GM12872 (cell line): ENCODE data around the gene ADGRG3.

Experiments
- CTCF ChIP-seq: IDR thresholded peaks from 3 replicates; pipeline ENCODE4 v1.5.1; 2011; ENCODE audit warnings: low read depth, mild to moderate bottlenecking, low read length, moderate library complexity; ENCODE audit not compliant: insufficient read depth

The ADGRG3 gene

DNA sequence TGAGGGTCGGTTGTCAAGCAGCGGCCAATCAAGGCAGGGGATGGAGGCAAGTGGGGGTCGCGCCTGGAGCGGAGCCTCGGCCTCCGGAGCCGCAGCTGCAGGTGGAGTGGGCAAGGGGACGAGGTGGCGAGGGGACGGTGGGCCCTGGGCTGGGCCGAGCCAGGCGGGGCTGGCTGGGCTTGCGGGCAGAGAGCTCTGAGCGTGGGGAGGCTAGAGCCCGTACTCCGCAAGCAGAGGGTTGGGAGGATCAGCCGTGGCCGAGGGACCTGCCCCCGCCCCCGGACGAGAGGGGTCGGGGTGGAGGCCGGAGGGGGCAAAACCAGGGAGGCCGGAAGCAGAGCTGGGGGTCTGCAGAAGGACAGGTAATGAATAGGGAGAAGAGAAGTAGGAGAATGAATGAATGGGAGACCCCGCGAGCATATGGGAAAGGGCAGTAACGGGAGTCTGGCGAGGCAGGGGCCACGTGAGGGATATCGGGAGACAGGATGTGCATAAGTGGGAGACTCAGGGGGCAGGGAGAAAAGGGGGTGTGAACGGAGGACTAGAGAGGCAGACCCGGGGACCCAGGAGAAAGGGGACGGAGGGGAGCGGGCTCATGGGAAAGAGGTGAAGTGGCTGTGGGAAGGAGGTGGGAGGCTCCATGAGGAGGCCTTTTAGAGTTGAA, 67.8 kb downstream of the ADGRG3 start, which contains the start of gene KATNB1:
KATNB1 (plus strand) TSS at position 16 of the 664 bp plus-strand sequence. CDS start 1,474 bp downstream, outside the sequence.
- TF ChIP-seq CTCF: no peak

GRCh38 chr16:57736419-57737351, 68.6 kb downstream of the ADGRG3 start:
- TF ChIP-seq CTCF: no peak

- TF ChIP-seq CTCF: no peak
These were observed 70.7 kb downstream of the ADGRG3 start for GRCh38 chr16:57738844-57739243.
